Retinal pigment epithelial cell (primary cell): ENCODE results near the gene HES6.

ENCODE experiments used
- DNase-seq: peaks from one replicate; pipeline ENCODE4 v3.0.0-alpha.2; 2010; ENCODE audit warnings: low read depth
- H3K4me3 ChIP-seq: 2 replicates; pipeline ENCODE4 v1.5.1; 2011; ENCODE audit warnings: mild to moderate bottlenecking, low read length, control low read depth, moderate library complexity
- CTCF ChIP-seq: conservative IDR thresholded peaks from 2 replicates; pipeline ENCODE4 v1.5.1; 2011; ENCODE audit warnings: low read depth, low read length, control low read depth, inconsistent platforms

The HES6 gene

GRCh38 chr2:238263204-238264071 is 23.6 kb upstream of the HES6 start:
- TF ChIP-seq CTCF, result peak; percentile 79
- peak; percentile 60 for DNase-seq
- H3K4me3 ChIP-seq, result no peak overlapping the region

GRCh38 chr2:238262496-238263122 is 22.8 kb upstream of the HES6 start:
- no peak for DNase-seq
- H3K4me3 ChIP-seq, result no peak overlapping the region
- TF ChIP-seq CTCF, result no peak

GRCh38 chr2:238261718-238262375 is 22.0 kb upstream of the HES6 start:
- TF ChIP-seq CTCF, result no peak
- H3K4me3 ChIP-seq, result no peak overlapping the region
- no peak for DNase-seq

GRCh38 chr2:238260883-238261282 is 21.0 kb upstream of the HES6 start:
- H3K4me3 ChIP-seq, result no peak overlapping the region
- no peak for DNase-seq
- no peak for TF ChIP-seq CTCF

GRCh38 chr2:238259061-238260020 is 19.5 kb upstream of the HES6 start:
- TF ChIP-seq CTCF, result no peak
- no peak for DNase-seq
- H3K4me3 ChIP-seq, result no peak overlapping the region
